Measurements from ENCODE around the gene TYMP. TPM values are rescaled to one million over a fixed set of nuclear protein-coding genes. Genes with fewer than 3 reads are reported as not detected.
A peak's percentile ranks its signal among the peaks of the same experiment; 100 is the strongest.

Gene TYMP
- total and polyA plus RNA-seq, 3 experiments from 2014 or later = 17.5 to 93.6 (median 86.1) TPM

- peak overlapping the region; percentile 45 to 89 (median 80) for H3K27ac Mint-ChIP-seq
- H3K36me3 Mint-ChIP-seq = peaks cover 0 to 2% (median 0%) of the 10 kb centered on the region in 3 donors
- peaks cover 0 to 4% of the 10 kb centered on the region in 2 donors for H3K27me3 Mint-ChIP-seq
- Histone ChIP-seq H3K4me3 (ENCODE audit: low read length) (no peak overlapping the region), H3K9me3 (ENCODE audit: low read length) (no peaks in the 10 kb centered on the region), H3K27ac (ENCODE audit: low read depth, low read length) (no peak overlapping the region), H3K4me1 (ENCODE audit: insufficient read depth, low read length) (no peaks in the 10 kb centered on the region), H3K27me3 (ENCODE audit: insufficient read depth, low read length, poor library complexity, severe bottlenecking) (no peaks in the 10 kb centered on the region), H3K36me3 (ENCODE audit: insufficient read depth, low read length) (no peaks in the 10 kb centered on the region)
- peak in 1 of 5 donors; percentile 44 for DNase-seq
- H3K4me3 Mint-ChIP-seq = peak overlapping the region; percentile 20 to 81 (median 58)
- H3K9me3 Mint-ChIP-seq = no peaks in the 10 kb centered on the region
- ChIA-PET POLR2A (no interaction called here), CTCF (interaction anchor here (1.9 kb wide), 1 partner anchor 36 kb away, joined by 10 read pairs; the partner anchor contains the start of gene SCO2)
- H3K4me1 Mint-ChIP-seq = peaks cover 18 to 21% (median 19%) of the 10 kb centered on the region in 3 donors
Measured at GRCh38 chr22:50561401-50562358, 31.9 kb upstream of the TYMP start.

- H3K27me3 ChIP-seq (ENCODE audit: insufficient read depth, low read length, poor library complexity, severe bottlenecking) = no peaks in the 10 kb centered on the region
- no peak overlapping the region for H3K27ac Mint-ChIP-seq
- no peak overlapping the region for H3K4me3 Mint-ChIP-seq
- H3K9me3 Mint-ChIP-seq = no peaks in the 10 kb centered on the region
- no peak overlapping the region for H3K4me3 ChIP-seq (ENCODE audit: low read length)
- H3K4me1 ChIP-seq (ENCODE audit: insufficient read depth, low read length) = no peaks in the 10 kb centered on the region
- H3K27ac ChIP-seq (ENCODE audit: low read depth, low read length) = no peak overlapping the region
- CTCF ChIA-PET = interaction anchor here (1.3 to 1.9 kb wide), 3 partner anchors 12 to 46 kb away, joined by 3 to 10 read pairs (median 8); partner anchors contain the start of gene SCO2
- DNase-seq = no peak
- no peaks in the 10 kb centered on the region for H3K27me3 Mint-ChIP-seq
- no peaks in the 10 kb centered on the region for H3K9me3 ChIP-seq (ENCODE audit: low read length)
- H3K36me3 Mint-ChIP-seq = peaks cover 0 to 2% (median 0%) of the 10 kb centered on the region in 3 donors
- POLR2A ChIA-PET = no interaction called here
- peaks cover 18 to 21% (median 19%) of the 10 kb centered on the region in 3 donors for H3K4me1 Mint-ChIP-seq
- no peaks in the 10 kb centered on the region for H3K36me3 ChIP-seq (ENCODE audit: insufficient read depth, low read length)
Measured at GRCh38 chr22:50560034-50560433, 30.2 kb upstream of the TYMP start.

- DNase-seq = peak in 1 of 5 donors; percentile 8
- Histone ChIP-seq H3K9me3 (ENCODE audit: low read length) (no peaks in the 10 kb centered on the region), H3K4me1 (ENCODE audit: insufficient read depth, low read length) (no peaks in the 10 kb centered on the region), H3K27me3 (ENCODE audit: insufficient read depth, low read length, poor library complexity, severe bottlenecking) (no peaks in the 10 kb centered on the region), H3K4me3 (ENCODE audit: low read length) (no peak overlapping the region), H3K27ac (ENCODE audit: low read depth, low read length) (no peak overlapping the region), H3K36me3 (ENCODE audit: insufficient read depth, low read length) (no peaks in the 10 kb centered on the region)
- no peaks in the 10 kb centered on the region for H3K36me3 Mint-ChIP-seq
- H3K27ac Mint-ChIP-seq = no peak overlapping the region
- ChIA-PET CTCF (interaction anchor here (1.1 to 2.1 kb wide), 3 partner anchors 11 to 65 kb away, joined by 3 to 7 read pairs (median 4); partner anchors contain the start of genes KLHDC7B and SCO2), POLR2A (interaction anchor here (1.3 kb wide), 1 partner anchor 16 kb away, joined by 3 read pairs; no protein-coding TSS in a partner anchor)
- H3K4me3 Mint-ChIP-seq = no peak overlapping the region
- peaks cover 7 to 10% (median 8%) of the 10 kb centered on the region in 3 donors for H3K4me1 Mint-ChIP-seq
- no peaks in the 10 kb centered on the region for H3K9me3 Mint-ChIP-seq
- no peaks in the 10 kb centered on the region for H3K27me3 Mint-ChIP-seq
Measured at GRCh38 chr22:50556703-50557102, 26.9 kb upstream of the TYMP start.

- H3K36me3 ChIP-seq (ENCODE audit: insufficient read depth, low read length) = no peaks in the 10 kb centered on the region
- CTCF ChIA-PET = no interaction called here
- Mint-ChIP-seq H3K36me3 (peaks cover 0 to 2% (median 0%) of the 10 kb centered on the region in 3 donors), H3K27ac (no peak overlapping the region), H3K9me3 (no peaks in the 10 kb centered on the region), H3K4me1 (peaks cover 15 to 27% (median 17%) of the 10 kb centered on the region in 3 donors), H3K4me3 (no peak overlapping the region), H3K27me3 (no peaks in the 10 kb centered on the region)
- H3K4me3 ChIP-seq (ENCODE audit: low read length) = no peak overlapping the region
- H3K4me1 ChIP-seq (ENCODE audit: insufficient read depth, low read length) = peaks cover 25% of the 10 kb centered on the region
- H3K27me3 ChIP-seq (ENCODE audit: insufficient read depth, low read length, poor library complexity, severe bottlenecking) = no peaks in the 10 kb centered on the region
- no peak overlapping the region for H3K27ac ChIP-seq (ENCODE audit: low read depth, low read length)
- POLR2A ChIA-PET = no interaction called here
- H3K9me3 ChIP-seq (ENCODE audit: low read length) = no peaks in the 10 kb centered on the region
- DNase-seq = peak in 1 of 5 donors; percentile 12
Measured at GRCh38 chr22:50553310-50553709, 23.5 kb upstream of the TYMP start.

GRCh38 chr22:50551160-50551752, 21.4 kb upstream of the TYMP start:
- H3K36me3 ChIP-seq (ENCODE audit: insufficient read depth, low read length) = no peaks in the 10 kb centered on the region
- no peaks in the 10 kb centered on the region for H3K27me3 ChIP-seq (ENCODE audit: insufficient read depth, low read length, poor library complexity, severe bottlenecking)
- CTCF ChIA-PET = interaction anchor here (1.5 to 4.6 kb wide), 4 partner anchors 12 to 69 kb away, joined by 7 to 47 read pairs (median 20); partner anchors contain the start of genes SCO2 and SYCE3
- no peaks in the 10 kb centered on the region for H3K9me3 ChIP-seq (ENCODE audit: low read length)
- no peaks in the 10 kb centered on the region for H3K27me3 Mint-ChIP-seq
- H3K4me3 Mint-ChIP-seq = peak overlapping the region in 5 of 7 donors; percentile 32 to 81 (median 60)
- peaks cover 0 to 2% (median 0%) of the 10 kb centered on the region in 3 donors for H3K36me3 Mint-ChIP-seq
- H3K4me1 ChIP-seq (ENCODE audit: insufficient read depth, low read length) = peaks cover 29% of the 10 kb centered on the region
- peak in 1 of 5 donors; percentile 30 for DNase-seq
- no peaks in the 10 kb centered on the region for H3K9me3 Mint-ChIP-seq
- no peak overlapping the region for H3K27ac ChIP-seq (ENCODE audit: low read depth, low read length)
- POLR2A ChIA-PET = interaction anchor here (1.4 to 2.0 kb wide), 2 partner anchors 12 to 26 kb away, joined by 4 to 6 read pairs; partner anchors contain the start of gene SCO2
- H3K4me3 ChIP-seq (ENCODE audit: low read length) = no peak overlapping the region
- H3K27ac Mint-ChIP-seq = peak overlapping the region in 3 of 8 donors; percentile 65 to 81 (median 68)
- peaks cover 15 to 34% (median 18%) of the 10 kb centered on the region in 3 donors for H3K4me1 Mint-ChIP-seq

GRCh38 chr22:50550395-50550794, 20.6 kb upstream of the TYMP start:
- no peaks in the 10 kb centered on the region for H3K36me3 ChIP-seq (ENCODE audit: insufficient read depth, low read length)
- Mint-ChIP-seq H3K27ac (peak overlapping the region in 7 of 8 donors; percentile 39 to 86 (median 72)), H3K27me3 (no peaks in the 10 kb centered on the region), H3K4me1 (peaks cover 22 to 43% (median 26%) of the 10 kb centered on the region in 3 donors), H3K36me3 (peaks cover 0 to 2% (median 0%) of the 10 kb centered on the region in 3 donors), H3K4me3 (peak overlapping the region; percentile 72 to 84 (median 77)), H3K9me3 (no peaks in the 10 kb centered on the region)
- H3K4me3 ChIP-seq (ENCODE audit: low read length) = no peak overlapping the region
- ChIA-PET POLR2A (interaction anchor here (1.4 to 2.0 kb wide), 2 partner anchors 11 to 25 kb away, joined by 4 to 6 read pairs; partner anchors contain the start of gene SCO2), CTCF (interaction anchor here (1.5 to 4.6 kb wide), 4 partner anchors 13 to 70 kb away, joined by 7 to 47 read pairs (median 20); partner anchors contain the start of genes SCO2 and SYCE3)
- H3K4me1 ChIP-seq (ENCODE audit: insufficient read depth, low read length) = peaks cover 36% of the 10 kb centered on the region
- H3K27me3 ChIP-seq (ENCODE audit: insufficient read depth, low read length, poor library complexity, severe bottlenecking) = no peaks in the 10 kb centered on the region
- H3K9me3 ChIP-seq (ENCODE audit: low read length) = no peaks in the 10 kb centered on the region
- no peak overlapping the region for H3K27ac ChIP-seq (ENCODE audit: low read depth, low read length)
- peak in 1 of 5 donors; percentile 31 for DNase-seq

GRCh38 chr22:50548921-50549790, 19.3 kb upstream of the TYMP start:
- no peaks in the 10 kb centered on the region for H3K27me3 ChIP-seq (ENCODE audit: insufficient read depth, low read length, poor library complexity, severe bottlenecking)
- peaks cover 33 to 55% (median 38%) of the 10 kb centered on the region in 3 donors for H3K4me1 Mint-ChIP-seq
- no peaks in the 10 kb centered on the region for H3K9me3 ChIP-seq (ENCODE audit: low read length)
- peak overlapping the region; percentile 60 for H3K4me3 ChIP-seq (ENCODE audit: low read length)
- no peaks in the 10 kb centered on the region for H3K36me3 ChIP-seq (ENCODE audit: insufficient read depth, low read length)
- H3K9me3 Mint-ChIP-seq = no peaks in the 10 kb centered on the region
- CTCF ChIA-PET = interaction anchor here (0.9 to 5.8 kb wide), 11 partner anchors 11 to 72 kb away, joined by 3 to 86 read pairs (median 8); partner anchors contain the start of genes LMF2, NCAPH2, SCO2 and SYCE3
- DNase-seq = peak in 1 of 5 donors; percentile 45
- H3K27ac ChIP-seq (ENCODE audit: low read depth, low read length) = peak overlapping the region; percentile 54
- peaks cover 0 to 2% (median 0%) of the 10 kb centered on the region in 3 donors for H3K36me3 Mint-ChIP-seq
- peak overlapping the region; percentile 72 to 86 (median 79) for H3K4me3 Mint-ChIP-seq
- POLR2A ChIA-PET = interaction anchor here (0.8 to 2.4 kb wide), 12 partner anchors 10 to 358 kb away, joined by 3 to 36 read pairs (median 8); partner anchors contain the start of genes CHKB, HDAC10, LMF2 and NCAPH2
- peak overlapping the region; percentile 23 to 86 (median 77) for H3K27ac Mint-ChIP-seq
- H3K4me1 ChIP-seq (ENCODE audit: insufficient read depth, low read length) = peaks cover 48% of the 10 kb centered on the region
- H3K27me3 Mint-ChIP-seq = no peaks in the 10 kb centered on the region
